Renal cortex interstitium (tissue), 3 donors: ENCODE results near the gene GALNT14. TPM values are rescaled to one million over a fixed set of nuclear protein-coding genes. Genes with fewer than 3 reads are reported as not detected.

Source experiments
- polyA plus RNA-seq, 3 donors: library from polyadenylated mRNA; unstranded; fragments of 120-200 nt; gene quantifications; one replicate each; pipeline ENCODE4 v1.2.1, GENCODE V29; 2013; ENCODE audit not compliant: insufficient read length in 3 of 3

Gene GALNT14
- polyA plus RNA-seq, 3 donors: 33.2 to 41.7 (median 40.9) TPM

Other genes starting within 250 kb of the GALNT14 start
- under 1 TPM; 0.06 to 0.13 (median 0.12) TPM for gene CAPN14, start 79.1 kb upstream of the GALNT14 start, polyA plus RNA-seq
- gene EHD3, start 95.7 kb upstream of the GALNT14 start, polyA plus RNA-seq: 10 to 100 TPM; 22.0 to 37.8 (median 32.1) TPM